Chondrocyte (in vitro differentiated cells): Measurements from ENCODE around the gene ASPHD2. TPM values are rescaled to one million over a fixed set of nuclear protein-coding genes. Genes with fewer than 3 reads are reported as not detected.

ENCODE experiments used
- DNase-seq: peaks from one replicate; pipeline ENCODE4 v3.0.0; 2021; ENCODE audit warnings: mixed read lengths, low spot score
- H3K27ac Mint-ChIP-seq: one replicate; pipeline ENCODE4 v1.8.0; 2021; ENCODE audit warnings: mild to moderate bottlenecking, moderate library complexity, mixed read lengths; ENCODE audit not compliant: unreplicated experiment
- H3K27me3 Mint-ChIP-seq: 2 replicates; pipeline ENCODE4 v1.8.0; 2021; ENCODE audit warnings: low read depth, mixed read lengths
- H3K36me3 Mint-ChIP-seq: 2 replicates; pipeline ENCODE4 v1.8.0; 2021; ENCODE audit warnings: low read depth, mixed read lengths
- H3K4me1 Mint-ChIP-seq: 2 replicates; pipeline ENCODE4 v1.8.0; 2021; ENCODE audit warnings: low read depth, mild to moderate bottlenecking, mixed read lengths
- H3K4me3 Mint-ChIP-seq: one replicate; pipeline ENCODE4 v1.8.0; 2021; ENCODE audit warnings: mild to moderate bottlenecking, moderate library complexity, mixed read lengths; ENCODE audit not compliant: unreplicated experiment
- H3K9me3 Mint-ChIP-seq: 2 replicates; pipeline ENCODE4 v1.8.0; 2021; ENCODE audit warnings: low read depth, mixed read lengths
- total RNA-seq: library from RNA; stranded (reverse); gene quantifications from 3 replicates; pipeline ENCODE4 v1.2.1, GENCODE V29; 2021
- TF ChIP-seq, protein P1 (sequence below): fragments of 200-600 bp; sonication (generic); IDR thresholded peaks from 2 replicates; pipeline ENCODE4 v1.5.0; 2021; ENCODE audit warnings: antibody characterized with exemption, mild to moderate bottlenecking, moderate library complexity

The ASPHD2 gene
- total RNA-seq, 1 donor from 2014 or later: 6.8 TPM

DNA sequence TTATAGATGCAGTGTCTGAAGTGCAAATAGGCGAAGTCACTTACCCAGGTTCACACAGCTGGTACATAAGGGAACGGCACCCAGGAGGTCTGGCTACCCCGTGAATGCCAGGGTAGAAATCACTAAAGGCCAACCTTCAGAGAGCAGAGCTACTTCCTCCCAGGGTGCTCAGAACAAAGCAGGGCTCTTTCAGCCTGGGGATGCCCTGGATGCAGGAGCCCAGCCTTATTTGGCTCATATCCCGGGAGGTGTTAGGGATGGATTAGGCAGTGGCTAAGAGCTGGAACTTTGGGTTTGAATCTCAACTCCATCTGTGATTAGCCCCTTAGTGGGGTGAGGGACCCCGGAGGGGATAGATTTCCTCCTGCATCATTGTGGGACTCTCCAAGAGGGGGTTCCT lies 33.1 kb upstream of the ASPHD2 start:
- Mint-ChIP-seq H3K36me3 (no peaks in the 10 kb centered on the region), H3K27me3 (peaks cover 16% of the 10 kb centered on the region), H3K4me1 (peaks cover 5% of the 10 kb centered on the region), H3K9me3 (no peaks in the 10 kb centered on the region), H3K27ac (no peak overlapping the region), H3K4me3 (no peak overlapping the region)
- TF ChIP-seq, protein P1, sequence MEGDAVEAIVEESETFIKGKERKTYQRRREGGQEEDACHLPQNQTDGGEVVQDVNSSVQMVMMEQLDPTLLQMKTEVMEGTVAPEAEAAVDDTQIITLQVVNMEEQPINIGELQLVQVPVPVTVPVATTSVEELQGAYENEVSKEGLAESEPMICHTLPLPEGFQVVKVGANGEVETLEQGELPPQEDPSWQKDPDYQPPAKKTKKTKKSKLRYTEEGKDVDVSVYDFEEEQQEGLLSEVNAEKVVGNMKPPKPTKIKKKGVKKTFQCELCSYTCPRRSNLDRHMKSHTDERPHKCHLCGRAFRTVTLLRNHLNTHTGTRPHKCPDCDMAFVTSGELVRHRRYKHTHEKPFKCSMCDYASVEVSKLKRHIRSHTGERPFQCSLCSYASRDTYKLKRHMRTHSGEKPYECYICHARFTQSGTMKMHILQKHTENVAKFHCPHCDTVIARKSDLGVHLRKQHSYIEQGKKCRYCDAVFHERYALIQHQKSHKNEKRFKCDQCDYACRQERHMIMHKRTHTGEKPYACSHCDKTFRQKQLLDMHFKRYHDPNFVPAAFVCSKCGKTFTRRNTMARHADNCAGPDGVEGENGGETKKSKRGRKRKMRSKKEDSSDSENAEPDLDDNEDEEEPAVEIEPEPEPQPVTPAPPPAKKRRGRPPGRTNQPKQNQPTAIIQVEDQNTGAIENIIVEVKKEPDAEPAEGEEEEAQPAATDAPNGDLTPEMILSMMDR: no peak
- DNase-seq: no peak

DNA sequence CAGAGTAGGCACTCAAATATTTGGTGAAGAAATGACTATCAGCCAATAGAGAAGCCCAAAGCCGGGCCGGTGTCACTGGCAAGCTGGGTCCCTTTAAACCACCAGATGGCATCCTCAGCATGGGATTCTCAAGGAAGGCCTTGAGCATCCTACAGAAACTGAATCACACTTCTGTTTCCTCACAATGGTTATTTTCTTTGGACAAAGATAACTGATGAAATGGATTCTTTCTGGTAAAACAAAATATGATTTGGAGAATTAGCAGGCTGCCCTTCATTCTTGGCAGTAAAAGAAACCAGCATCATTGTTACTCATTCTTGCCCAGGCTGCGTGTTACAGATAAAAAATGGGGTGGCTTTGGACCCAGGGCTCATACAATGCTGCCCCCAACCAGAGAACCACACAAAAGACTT lies 30.3 kb upstream of the ASPHD2 start:
- peaks cover 5% of the 10 kb centered on the region for H3K4me1 Mint-ChIP-seq
- TF ChIP-seq, protein P1: peak; percentile 92
- DNase-seq: no peak
- H3K27me3 Mint-ChIP-seq: peaks cover 11% of the 10 kb centered on the region
- peak overlapping the region; percentile 72 for H3K27ac Mint-ChIP-seq
- no peaks in the 10 kb centered on the region for H3K9me3 Mint-ChIP-seq
- H3K36me3 Mint-ChIP-seq: no peaks in the 10 kb centered on the region
- no peak overlapping the region for H3K4me3 Mint-ChIP-seq

- H3K4me3 Mint-ChIP-seq: no peak overlapping the region
- H3K9me3 Mint-ChIP-seq: no peaks in the 10 kb centered on the region
- TF ChIP-seq, protein P1: no peak
- peak overlapping the region; percentile 72 for H3K27ac Mint-ChIP-seq
- no peak for DNase-seq
- H3K4me1 Mint-ChIP-seq: peaks cover 9% of the 10 kb centered on the region
- no peaks in the 10 kb centered on the region for H3K36me3 Mint-ChIP-seq
- H3K27me3 Mint-ChIP-seq: peaks cover 8% of the 10 kb centered on the region
Observed at GRCh38 chr22:26399289-26399688, 29.8 kb upstream of the ASPHD2 start.

- TF ChIP-seq, protein P1: no peak
- Mint-ChIP-seq H3K27ac (no peak overlapping the region), H3K27me3 (peaks cover 3% of the 10 kb centered on the region), H3K9me3 (no peaks in the 10 kb centered on the region), H3K36me3 (no peaks in the 10 kb centered on the region), H3K4me1 (peaks cover 19% of the 10 kb centered on the region), H3K4me3 (no peak overlapping the region)
- no peak for DNase-seq
Observed at GRCh38 chr22:26401726-26402125, 27.3 kb upstream of the ASPHD2 start.

- Mint-ChIP-seq H3K27me3 (no peaks in the 10 kb centered on the region), H3K27ac (no peak overlapping the region), H3K36me3 (no peaks in the 10 kb centered on the region), H3K4me3 (no peak overlapping the region), H3K9me3 (no peaks in the 10 kb centered on the region), H3K4me1 (peaks cover 16% of the 10 kb centered on the region)
- no peak for DNase-seq
- TF ChIP-seq, protein P1: no peak
Observed at GRCh38 chr22:26404851-26405421, 24.1 kb upstream of the ASPHD2 start.
